HG03175 (cell line): ENCODE data around the gene SULT6B1.
A peak's percentile ranks its signal among the peaks of the same experiment; 100 is the strongest.

Experiments
- ATAC-seq: cut with Tn5 transposase; IDR thresholded peaks from one replicate; pipeline ENCODE4 v1.9.1; 2021; ENCODE audit warnings: mild to moderate bottlenecking, moderate library complexity; ENCODE audit not compliant: unreplicated experiment

SULT6B1 gene

DNA sequence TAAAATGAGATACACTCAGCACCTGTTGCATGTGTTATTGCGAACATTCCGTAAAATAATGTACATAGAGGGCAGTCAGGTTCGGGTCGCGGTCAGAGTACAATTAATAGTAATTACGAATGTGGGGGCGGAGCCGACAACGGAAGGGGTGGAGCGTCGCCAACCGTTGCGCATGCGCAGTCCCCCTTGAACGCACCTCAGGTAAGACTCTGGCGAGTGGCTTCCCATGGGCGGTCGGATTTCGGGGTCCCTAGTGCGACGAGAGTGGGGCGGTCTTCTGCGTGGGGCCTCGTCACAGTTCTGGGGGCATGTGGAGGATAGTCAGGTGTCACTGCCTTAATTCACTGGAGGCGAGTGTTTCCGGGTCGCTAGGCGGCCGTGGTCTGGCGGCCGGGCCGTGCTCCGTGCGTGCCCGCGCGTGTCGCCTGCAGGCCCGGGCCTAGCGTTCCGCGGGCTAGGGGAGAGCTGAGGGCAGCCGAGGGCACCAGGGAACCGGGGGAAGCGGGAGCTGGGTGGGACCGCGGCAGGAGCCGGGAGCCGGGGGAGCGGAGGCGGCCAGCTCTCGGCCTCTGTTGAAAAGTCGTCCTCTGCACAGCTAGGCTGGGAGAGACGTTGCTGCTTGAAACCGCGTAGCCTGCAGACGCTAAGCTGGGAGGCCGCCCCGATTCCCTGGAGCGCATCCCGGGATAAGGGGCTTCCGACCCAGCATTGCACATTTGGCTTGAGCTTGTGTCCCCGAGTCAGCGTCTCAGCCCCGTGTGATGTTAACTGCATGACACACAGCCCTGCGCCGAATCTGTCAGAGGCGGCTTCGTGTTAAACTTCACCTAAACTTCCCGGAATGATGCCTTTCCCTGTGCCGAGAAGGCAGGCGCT, 8.1 kb upstream of the SULT6B1 start, which contains the start of gene CEBPZOS:
TSS of gene CEBPZOS (plus strand) at position 177 of the 876 bp plus-strand sequence. CDS start 3,209 bp downstream, outside the sequence.
- ATAC-seq = peak; percentile 80

DNA sequence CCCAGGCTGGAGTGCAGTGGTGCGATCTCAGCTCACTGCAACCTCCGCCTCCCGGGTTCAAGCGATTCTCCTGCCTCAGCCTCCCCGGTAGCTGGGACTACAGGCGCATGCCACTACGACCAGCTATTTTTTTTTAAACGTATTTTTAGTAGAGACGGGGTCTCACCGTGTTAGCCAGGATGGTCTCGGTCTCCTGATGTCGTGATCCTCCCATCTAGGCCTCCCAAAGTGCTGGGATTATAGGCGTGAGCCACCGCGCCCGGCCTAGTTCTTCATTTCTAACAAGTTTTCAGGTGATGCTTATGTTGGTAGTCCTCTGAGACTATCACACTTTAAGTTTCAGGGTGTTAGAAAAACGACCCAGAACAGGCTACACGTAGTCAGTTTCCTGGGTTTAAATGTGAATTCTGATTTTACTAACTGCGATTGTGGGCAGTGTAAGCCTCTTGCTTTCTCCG, 7.4 kb upstream of the SULT6B1 start:
- peak; percentile 7 for ATAC-seq

- no peak for ATAC-seq
Observed at GRCh38 chr2:37192551-37192950, 4.1 kb upstream of the SULT6B1 start.

GRCh38 chr2:37191747-37192146, 3.3 kb upstream of the SULT6B1 start:
- no peak for ATAC-seq

DNA sequence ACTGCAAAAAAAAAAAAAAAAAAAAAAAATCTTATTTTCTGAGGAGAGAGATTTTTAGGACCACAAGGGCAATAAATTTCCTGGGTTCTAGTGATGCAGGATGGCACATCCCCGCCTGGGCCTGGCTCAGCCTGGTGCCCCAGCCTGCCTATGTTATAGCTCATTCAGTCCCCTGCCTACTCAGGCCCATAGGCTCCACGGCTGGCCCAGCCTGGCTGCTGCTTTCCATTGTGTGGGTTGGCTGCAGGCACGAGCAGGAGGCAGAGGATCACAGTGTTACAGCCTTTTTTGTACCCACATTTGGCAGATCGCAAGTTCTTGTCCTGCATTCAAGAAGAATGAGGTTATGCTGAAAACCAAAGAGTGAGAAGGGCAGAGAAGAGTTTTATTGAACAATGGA, 2.8 kb upstream of the SULT6B1 start:
- no peak for ATAC-seq

DNA sequence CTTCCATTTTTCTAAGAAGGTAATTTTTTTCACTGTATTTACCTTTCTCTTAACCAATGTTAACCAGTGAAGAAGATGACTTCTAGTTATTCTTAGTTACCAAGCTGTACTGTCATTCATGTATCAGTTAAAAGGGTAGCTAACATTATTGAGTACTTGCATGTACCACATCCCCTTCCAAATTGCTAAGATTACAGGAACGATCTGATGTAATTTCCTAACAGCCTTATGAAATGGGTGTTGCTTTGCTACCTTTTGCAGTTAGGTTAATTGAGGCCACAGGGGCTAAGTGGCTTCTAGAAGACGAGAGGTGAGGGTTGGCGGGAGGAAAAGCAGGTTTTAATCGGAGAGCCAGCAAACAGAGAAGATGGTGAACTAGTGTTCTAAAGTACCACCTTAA, 1.8 kb upstream of the SULT6B1 start:
- ATAC-seq = no peak

DNA sequence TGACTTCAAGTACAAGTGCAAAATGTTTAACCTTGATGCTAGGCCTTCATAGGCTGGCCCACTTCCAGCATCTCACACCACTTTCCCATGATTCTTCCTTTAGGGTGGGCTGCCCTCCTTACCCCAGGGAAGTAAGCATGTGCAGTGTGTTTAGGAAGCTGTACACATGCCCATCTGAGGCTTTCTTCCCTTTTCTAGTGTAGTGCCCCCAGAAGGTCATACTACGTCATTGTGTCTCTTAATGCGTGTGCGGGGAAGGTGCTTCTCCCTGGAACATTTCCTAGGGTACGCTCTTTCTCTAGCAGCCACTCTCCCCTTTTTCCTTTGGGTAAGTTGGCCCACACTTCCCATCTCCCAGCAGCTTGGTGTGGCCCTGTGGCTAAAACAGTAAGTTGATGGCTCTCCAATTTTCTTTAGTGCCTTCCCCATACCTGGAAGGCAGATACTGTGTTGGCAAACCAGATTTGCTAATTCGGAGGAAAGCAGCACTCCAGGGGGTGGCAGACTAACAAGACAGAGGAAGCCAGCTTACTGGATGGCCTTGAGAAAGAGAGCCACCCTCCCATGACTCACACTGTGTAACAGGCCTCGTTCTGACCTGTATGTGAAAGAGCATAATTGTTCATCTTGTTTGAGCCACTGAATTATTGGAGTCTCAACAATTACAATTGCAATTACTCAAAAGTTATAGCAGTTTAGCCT, 1.1 kb upstream of the SULT6B1 start:
- ATAC-seq = no peak

GRCh38 chr2:37181726-37182684, 6.5 kb downstream of the SULT6B1 start:
- ATAC-seq = no peak

DNA sequence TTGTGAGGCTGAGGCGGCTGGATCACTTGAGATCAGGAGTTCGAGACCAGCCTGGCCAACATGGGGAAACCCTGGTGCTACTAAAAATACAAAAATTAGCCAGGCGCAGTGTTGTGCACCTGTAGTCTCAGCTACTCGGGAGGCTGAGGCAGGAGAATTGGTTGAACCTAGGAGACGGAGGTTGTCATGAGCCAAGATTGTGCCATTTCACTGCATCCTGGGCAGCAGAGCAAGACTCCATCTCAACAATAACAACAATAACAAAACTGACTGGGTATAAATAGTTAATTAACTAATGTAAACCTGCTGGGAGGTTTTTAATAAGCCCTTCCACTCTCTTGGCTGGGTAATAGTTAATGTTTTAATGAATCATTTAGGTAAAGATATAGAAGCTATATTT, 7.8 kb downstream of the SULT6B1 start:
- no peak for ATAC-seq

DNA sequence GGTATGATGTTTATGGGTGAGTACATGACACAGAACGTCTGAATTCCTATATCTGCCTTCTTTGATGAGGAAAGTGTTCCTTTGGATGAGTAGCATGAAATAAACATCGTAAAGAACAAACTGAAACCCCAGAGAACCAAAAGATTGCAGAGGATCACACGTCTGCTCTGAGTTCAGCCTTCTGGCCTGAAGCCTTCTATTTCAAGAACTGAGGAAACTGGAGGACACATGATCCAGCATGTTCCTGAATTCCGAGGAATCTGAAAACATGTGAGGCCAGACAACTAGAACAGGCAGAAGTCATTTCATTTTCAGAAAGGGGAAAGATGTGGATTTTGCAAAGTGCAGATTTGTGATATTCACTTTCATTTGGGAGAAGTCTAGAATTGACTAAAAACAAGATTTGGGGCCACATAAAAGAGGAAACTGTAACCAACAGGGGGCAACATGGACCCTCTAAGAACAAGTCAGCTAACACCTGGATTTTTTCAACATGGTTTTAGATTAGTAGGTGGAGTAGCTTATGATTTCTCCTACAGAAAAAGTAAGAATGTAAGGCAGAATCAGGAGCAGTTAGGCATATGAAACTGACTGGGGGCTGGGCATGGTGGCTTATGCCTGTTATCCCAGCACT, 8.3 kb downstream of the SULT6B1 start:
- no peak for ATAC-seq

- no peak for ATAC-seq
Observed at GRCh38 chr2:37173741-37174140, 14.7 kb downstream of the SULT6B1 start.

DNA sequence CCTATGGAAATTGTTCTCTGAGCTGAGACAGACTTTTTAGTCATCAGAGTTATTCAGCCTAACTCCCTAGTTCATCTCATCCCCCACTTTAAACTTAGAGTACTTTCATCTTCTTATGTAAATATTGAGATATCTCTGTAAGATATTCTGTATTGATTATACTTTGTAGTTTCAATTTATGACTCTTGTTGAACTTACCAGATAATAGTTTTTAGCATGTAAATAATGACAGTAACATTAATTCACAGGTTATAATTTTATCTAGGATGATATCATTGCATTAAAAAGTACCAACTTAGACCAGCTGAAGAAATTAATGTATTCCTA, 16.9 kb downstream of the SULT6B1 start:
- ATAC-seq = no peak

- no peak for ATAC-seq
Observed at GRCh38 chr2:37168217-37168981, 20.1 kb downstream of the SULT6B1 start.

DNA sequence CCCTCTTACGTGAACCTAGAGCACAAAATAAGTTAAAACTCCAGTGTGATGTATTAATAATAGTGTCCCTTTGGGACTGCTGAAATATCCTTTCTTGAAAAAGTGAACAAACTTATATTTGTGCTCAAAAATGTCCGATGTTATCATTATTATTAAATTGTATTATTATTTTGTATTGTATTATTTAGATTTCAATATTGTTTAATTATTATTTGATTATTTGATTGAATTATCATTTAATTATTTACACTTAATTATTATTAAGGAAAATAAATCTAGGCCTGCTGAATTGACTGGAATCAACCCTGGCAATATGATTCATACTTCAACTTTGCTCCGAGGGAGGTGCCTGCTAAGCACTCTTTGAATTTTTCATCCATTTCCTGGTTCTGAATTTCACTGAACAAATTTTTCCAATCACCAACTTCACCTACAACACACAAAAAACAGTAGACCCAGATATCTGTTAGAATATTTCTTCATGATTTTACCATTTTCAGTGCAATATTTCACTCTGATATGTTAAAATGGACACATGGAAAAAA, 20.8 kb downstream of the SULT6B1 start:
- no peak for ATAC-seq

GRCh38 chr2:37164757-37165156, 23.7 kb downstream of the SULT6B1 start:
- no peak for ATAC-seq

GRCh38 chr2:37156857-37157714, 31.4 kb downstream of the SULT6B1 start, which contains the start of gene EIF2AK2:
Gene EIF2AK2, minus strand, starts transcription at chr2:37156980. Its CDS starts 9,174 bp downstream, at chr2:37147806.
- ATAC-seq = peak; percentile 89

DNA sequence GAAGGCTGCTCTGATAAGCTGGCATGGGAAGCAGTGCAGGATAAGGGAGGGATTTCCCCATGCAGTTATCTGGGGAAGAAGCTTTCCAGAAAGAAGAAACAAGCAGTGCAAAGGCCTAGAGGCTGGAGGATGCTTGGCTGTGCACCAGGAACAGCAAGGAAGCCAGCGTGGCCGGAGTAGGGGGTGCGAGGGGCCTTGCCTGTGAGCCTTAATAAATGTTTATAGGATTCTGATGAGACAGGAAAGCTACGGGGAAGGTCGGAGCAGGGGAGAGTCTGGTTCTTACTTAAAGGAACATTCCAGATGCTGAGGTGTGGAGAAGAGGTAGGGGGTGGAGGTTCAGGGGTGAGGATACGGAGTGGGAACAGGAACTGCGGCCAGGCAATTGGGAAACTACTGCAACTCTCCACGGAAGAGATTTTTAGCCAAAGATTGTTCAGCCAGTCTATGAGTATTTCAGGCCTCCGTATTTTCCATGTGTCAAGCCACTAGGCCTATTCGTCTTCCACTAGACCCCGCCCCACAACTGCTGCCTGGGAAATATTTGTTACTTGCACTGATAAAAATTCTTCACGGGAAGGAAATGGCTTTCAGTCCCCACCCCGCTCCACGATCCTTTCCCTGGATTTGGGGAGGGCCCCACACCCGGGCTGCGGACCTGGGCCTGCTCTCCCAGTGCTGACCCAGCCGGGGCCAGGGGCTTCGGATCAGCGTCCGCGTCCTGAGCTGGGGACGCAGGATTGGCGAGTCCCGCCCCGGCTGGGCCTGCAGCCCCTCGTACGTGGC, 32.2 kb downstream of the SULT6B1 start:
- peak; percentile 33 for ATAC-seq

- no peak for ATAC-seq
Observed at GRCh38 chr2:37154785-37155184, 33.7 kb downstream of the SULT6B1 start.
